GM15510 (cell line): Measurements from ENCODE around the gene SEC14L6.

Source experiments
- POLR2A ChIP-seq: IDR thresholded peaks from 3 replicates; pipeline ENCODE4 v1.6.1; 2011; ENCODE audit warnings: borderline replicate concordance; ENCODE audit not compliant: insufficient read length; ENCODE audit errors: extremely low read depth

The SEC14L6 gene

DNA sequence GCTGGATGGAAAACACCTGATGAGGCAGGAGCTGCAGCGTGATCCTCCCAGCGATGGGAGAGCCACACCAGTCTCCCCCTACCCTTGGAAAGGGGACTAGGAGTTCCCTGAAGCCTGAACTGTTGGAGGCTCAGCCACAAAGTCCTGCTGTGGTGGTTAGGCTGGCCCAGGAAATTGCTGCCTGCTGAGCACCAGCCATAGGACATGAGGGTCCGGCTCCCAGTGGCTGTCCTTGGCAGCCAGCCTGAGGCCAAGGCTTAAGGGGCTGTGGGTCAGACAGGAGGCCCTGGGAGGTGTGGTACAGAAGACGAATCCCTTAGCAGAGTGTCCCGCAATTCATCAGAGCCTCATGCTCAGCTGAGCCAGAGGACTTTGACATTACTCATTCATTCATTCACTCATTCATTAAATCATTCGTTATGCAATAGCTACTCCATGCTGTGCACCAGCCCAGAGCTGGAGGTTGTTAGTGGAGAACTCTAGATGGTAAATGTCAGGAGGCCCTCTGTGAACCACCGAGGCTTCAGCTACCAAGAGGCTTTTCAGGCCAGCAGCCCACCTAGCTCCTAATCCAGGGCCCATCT lies 26.6 kb downstream of the SEC14L6 start:
- TF ChIP-seq POLR2A, result no peak

DNA sequence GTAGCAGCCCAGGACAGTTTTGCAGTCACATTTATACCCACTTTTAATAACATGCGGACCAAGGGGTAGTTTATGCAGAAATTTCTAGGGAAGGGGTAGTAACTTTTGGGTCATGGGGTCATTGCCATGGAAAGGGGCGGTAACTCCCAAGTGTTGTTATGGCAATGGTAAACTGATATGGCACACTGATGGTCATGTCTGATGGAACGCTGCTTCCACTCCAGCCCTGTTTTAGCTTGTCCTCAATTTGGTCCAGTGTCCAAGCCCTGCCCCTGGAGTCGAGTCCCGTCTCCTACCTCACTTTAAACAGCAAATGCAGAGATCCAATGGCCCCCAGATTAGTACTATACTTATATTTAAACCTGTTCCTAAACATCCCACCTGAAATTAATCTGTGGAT lies 29.8 kb downstream of the SEC14L6 start:
- no peak for TF ChIP-seq POLR2A

DNA sequence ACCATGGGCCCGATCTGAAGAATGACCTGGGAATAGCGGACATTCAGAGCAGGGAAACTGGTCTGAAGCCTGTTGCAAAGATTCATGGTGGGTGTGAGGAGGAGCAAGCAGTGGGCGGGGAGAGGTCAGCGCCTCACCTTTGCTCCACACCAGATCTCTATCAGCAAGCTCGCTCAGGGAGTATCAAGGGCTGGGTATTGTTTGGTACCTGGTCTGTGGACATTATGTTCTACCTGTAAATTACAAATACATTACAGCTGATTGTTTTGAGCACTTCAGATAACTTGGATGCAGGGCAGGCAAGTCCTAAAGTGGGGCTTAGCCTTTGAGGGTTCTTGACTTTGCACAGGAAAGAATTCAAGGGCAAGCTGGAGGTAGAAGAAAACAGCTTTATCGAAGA lies 30.3 kb downstream of the SEC14L6 start:
- no peak for TF ChIP-seq POLR2A

DNA sequence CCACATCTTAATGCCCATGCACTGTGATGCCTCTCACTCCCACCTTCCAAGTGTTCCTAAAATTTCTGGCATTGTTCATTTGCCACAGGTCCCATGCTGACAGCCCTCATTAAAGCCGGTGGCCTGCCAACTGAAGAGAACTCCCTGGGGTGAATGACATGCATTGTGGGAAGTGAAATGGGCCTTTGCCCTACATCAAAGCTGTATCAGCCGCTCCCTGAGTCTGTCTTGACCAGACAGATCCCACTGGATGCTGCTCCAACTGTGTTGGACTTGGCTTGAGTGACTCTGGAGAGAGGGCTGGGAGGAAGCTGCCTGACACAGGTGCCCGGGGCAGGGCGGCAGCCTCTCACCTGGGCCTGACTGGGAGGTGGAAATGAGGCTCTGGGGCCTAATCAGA lies 32.3 kb downstream of the SEC14L6 start:
- TF ChIP-seq POLR2A, result no peak

DNA sequence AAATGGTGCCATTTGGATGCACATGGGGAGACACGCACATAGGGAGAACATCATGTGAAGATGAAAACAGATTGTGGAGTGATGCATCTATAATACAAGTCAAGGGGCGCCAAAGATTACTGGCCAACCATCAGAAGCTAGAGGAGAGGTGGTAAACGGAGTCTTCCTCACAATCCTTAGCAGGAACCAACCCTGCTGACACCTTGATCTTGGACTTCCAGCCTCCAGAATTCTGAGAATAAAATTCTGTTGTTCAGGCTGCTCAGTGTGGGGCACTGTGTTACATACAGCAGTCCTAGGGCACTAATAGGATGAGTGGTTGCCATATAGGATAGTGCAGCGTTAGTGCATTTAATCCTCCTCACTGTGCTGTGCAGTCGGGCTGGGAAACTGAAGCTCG lies 33.1 kb downstream of the SEC14L6 start:
- TF ChIP-seq POLR2A, result no peak

DNA sequence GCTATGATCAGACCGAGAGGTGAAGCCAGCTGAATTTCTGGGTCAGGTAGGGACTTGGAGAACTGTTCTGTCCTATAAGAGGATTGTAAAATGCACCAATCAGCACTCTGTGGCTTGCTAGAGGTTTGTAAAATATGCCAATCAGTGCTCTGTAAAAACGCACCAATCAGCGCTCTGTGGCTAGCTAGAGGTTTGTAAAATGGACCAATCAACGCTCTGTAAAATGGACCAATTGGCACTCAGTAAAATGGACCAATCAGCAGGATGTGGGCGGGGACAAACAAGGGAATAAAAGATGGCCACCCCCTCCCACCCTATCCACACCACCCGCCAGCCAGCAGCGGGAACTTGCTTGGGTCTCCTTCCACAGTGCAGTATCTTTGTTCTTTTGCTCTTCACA lies 34.6 kb downstream of the SEC14L6 start:
- no peak for TF ChIP-seq POLR2A

DNA sequence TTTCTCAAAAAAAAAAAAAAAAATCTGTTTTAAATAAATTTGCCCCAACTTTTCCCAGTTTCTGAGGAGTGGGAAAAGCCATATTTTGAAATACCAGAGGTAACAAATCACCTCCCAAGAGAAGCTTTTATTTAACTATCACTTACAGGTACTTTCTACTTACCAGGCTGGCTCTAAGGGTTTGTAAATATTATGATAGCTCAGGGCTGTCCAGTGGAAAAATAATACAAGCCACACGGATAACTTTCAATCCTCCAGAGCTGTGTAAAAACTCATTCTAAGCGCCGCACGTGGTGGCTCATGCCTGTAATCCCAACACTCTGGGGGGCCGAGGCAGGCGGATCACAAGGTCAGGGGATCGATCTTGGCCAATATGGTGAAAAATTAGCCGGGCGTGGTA lies 35.4 kb downstream of the SEC14L6 start:
- TF ChIP-seq POLR2A, result no peak

DNA sequence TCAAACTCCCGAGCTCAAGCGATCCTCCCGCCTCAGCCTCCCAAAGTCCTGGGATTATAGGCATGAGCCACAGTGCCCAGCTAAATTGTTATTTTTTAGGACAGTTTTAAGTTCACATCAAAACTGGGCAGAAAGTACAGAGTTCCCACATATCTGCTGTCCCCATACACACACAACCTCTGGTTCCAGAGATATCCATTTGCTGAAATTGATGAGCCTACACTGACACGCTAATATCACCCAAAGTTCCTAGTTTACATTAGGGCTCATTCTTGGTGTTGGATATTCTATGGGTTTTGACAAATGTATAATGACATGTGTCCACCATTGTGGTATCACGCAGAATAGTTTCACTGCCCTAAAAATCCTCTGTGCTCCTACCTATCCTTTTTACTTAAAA lies 38.3 kb downstream of the SEC14L6 start:
- no peak for TF ChIP-seq POLR2A

DNA sequence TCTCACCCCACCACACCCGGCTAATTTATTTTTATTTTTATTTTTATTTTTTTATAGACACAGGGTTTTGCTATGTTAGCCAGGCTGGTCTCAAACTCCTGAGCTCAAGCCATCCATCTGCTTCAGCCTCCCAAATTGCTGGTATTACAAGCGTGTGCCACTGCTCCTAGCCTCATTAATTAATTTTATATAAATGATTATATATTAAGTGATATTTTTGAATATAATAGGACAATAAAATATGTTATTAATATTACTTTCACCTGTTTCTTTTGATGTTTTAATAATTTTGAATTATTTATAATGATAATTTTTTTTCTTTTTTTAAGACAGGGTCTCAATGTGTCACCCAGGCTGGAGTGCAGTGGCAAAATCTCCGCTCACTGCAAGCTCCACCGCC lies 38.9 kb downstream of the SEC14L6 start:
- TF ChIP-seq POLR2A, result no peak

DNA sequence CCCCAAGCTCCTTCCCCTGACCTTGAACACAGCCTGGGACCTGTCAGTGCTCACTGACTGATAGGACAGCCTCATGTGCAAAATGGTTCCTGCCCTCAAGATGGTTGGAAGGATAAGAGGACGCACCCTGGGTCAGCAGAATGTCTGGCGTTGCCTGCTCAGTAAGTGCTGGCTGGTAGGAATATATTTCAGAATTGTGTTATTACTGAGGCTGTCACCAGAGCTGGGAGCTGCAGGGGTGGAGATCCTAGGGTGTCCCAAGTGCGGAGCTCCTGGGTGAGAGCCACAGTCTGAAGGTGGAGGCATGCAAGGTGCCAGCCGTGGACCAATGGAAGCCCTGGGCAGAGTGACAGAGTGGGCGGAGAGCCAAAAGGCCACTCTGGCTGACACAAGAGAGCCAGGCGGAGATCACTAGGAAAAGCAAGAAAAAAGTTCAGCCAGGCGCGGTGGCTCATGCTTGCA lies 40.0 kb downstream of the SEC14L6 start:
- TF ChIP-seq POLR2A, result no peak

DNA sequence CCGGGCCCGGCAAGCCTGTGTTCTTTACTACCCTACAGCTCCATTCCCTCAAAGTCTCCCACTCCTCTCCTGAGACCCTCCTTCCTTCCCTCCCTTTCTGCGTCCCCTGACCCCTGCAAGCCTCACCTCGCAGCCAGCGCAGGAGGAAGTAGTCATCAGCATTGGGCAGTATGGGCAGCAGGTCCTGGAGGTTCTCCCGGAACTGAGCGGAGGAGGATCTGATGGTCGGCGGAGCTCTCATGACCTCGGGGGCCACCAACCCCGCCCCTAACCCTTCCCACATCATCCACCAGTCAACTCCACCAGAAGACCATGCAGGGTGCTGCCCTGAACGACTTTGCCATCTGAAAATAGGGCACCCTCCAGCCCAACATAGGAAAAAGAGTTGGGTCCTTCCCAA lies 43.0 kb downstream of the SEC14L6 start:
- no peak for TF ChIP-seq POLR2A

DNA sequence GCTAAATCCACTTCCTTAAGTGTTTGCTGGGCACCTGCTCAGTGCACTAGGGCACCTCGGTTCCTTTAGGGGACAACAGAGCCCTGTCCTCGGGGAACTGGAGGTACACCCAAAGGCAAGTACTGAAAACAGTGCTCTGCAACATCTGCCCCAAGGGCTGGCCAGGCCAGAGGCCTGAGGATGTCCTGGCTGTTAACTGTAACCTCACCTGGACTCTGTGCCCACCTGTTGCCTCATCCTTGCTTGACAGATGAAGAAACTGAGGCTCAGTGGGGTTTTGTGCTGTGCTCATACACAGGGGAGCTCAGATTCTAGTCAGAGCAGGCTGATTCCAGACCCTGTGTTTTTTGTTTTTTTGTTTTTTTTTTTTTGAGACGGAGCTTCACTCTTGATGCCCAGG lies 43.6 kb downstream of the SEC14L6 start:
- no peak for TF ChIP-seq POLR2A

DNA sequence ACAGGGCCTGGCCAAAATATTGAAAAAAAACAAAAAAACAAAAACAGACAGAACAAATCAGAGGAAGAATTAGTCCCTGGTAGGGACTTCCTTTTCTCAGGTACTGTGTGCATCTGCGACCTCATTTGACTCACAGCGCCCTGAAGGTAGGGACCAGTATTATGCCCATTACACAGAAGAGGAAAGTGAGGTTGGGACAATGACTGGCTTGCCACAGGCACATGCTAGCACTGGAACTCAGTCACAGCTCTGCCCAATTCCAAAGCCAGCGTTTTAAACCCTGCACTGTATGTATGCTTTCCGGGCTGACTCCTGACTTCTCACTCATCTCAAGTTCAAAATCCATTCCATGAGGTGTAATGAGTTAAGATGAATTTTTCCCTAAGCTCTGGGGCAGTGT lies 44.4 kb downstream of the SEC14L6 start:
- TF ChIP-seq POLR2A, result no peak

DNA sequence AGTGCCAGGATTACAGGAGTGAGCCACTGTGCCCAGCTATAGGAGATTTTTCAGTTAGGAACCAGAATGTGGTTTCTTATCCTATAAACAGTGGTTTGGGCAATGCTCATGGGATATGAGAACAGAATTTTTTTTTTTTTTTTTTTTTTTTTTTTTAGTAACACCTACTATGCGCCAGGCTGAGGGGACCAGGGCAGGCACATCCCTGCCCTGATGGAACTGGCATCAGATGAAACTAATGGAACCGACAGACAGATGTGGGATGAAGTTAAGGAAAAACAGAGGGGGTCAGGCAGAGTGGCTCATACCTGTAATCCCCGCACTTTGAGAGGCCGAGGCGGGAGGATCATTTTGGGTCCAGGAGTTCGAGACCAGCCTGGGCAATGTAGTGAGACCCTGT lies 45.9 kb downstream of the SEC14L6 start:
- no peak for TF ChIP-seq POLR2A

DNA sequence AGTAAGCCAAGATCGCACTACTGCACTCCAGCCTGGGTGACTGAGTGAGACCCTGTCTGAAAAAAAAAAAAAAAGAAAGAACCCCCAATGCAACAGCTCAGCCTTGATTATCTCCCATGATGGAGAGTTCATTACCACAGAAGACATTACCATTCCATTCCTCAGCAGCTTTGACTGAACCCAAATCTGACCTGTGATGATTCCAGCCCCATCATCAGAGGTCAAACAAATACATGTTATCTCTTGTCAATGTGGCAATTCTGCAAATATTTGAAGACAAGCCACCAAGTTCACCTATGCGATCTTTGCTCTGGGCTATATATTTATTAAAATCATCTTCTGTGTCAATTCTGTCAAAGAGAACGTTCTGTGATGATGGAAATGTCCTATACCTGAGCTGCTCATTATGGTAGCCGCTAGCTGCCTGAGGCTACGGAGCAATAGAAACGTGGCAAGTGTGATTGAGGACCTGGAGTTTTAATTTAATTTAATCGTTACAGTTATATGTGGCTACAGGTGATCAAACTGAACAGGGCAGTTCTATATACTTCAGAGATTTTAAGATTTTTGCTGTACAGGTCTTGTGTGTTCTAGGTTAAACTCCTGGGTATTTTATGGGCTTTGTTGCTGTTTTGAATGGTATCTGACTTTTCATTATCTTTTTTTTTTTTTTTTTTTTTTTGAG lies 48.9 kb downstream of the SEC14L6 start:
- no peak for TF ChIP-seq POLR2A

DNA sequence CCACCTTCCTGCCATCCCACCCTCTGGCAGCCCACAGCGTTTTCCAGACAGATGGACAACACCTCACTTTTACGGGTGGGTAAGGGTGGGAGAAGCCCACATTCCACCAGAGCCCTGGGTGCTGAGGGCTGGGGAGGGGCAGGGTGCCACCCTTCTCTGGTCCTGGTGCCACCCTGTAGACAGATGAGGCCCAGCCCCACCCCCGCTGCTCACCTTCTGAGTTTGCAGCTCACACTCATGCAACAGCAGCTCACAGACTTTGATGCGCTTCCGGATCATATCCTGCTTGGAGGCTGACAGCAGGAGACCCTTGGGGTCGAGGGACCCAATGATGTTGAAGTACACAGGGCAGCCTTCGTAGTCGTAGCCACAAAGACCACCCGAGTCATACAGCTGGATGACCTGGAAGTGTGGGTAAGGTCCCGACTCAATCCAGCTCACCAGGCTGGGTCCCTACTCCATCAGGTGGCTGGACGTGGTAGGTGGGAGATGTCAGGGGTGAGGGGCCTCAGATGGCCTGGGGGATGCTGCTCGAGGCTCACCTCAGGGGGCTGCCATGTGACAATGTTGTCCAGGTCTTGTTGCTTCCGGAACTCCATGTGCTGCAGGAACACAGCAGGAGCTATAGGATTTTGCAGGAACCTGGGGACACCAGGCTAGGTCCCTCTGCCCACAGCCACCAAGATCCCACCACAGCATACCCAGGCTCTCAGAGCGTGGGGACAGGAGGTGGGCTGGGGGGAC lies 51.3 kb downstream of the SEC14L6 start:
- TF ChIP-seq POLR2A, result no peak
